Activated naive CD4-positive, alpha-beta T cell treated with anti-CD3 and anti-CD28 coated beads, Interleukin-2, amount 10 ng/mL, durations not matched to agents 7 days and 5 days (primary cell): Measurements from ENCODE around the gene RXRA.

Source experiments
- CTCF ChIA-PET: fragments of 350-600 bp; sonication (Branson Sonifier 250); formaldehyde crosslinking; loops from one replicate; lab custom pipeline; 2021; ENCODE audit warnings: antibody characterized with exemption; lab: Charles Lee
- DNase-seq: peaks from one replicate; pipeline ENCODE4 v3.0.0-alpha.2; 2020
- H3K27ac Mint-ChIP-seq: one replicate; pipeline ENCODE4 v1.8.0; 2021; ENCODE audit warnings: mild to moderate bottlenecking, moderate library complexity, mixed read lengths
- H3K27me3 Mint-ChIP-seq: one replicate; pipeline ENCODE4 v1.8.0; 2021; ENCODE audit warnings: mild to moderate bottlenecking, mixed read lengths
- H3K36me3 Mint-ChIP-seq: one replicate; pipeline ENCODE4 v1.8.0; 2021; ENCODE audit warnings: mixed read lengths
- H3K4me1 Mint-ChIP-seq: one replicate; pipeline ENCODE4 v1.8.0; 2021; ENCODE audit warnings: mixed read lengths
- H3K4me3 Mint-ChIP-seq: one replicate; pipeline ENCODE4 v1.8.0; 2021; ENCODE audit warnings: mild to moderate bottlenecking, moderate library complexity, mixed read lengths
- H3K9me3 Mint-ChIP-seq: one replicate; pipeline ENCODE4 v1.8.0; 2021; ENCODE audit warnings: mixed read lengths

RXRA gene

GRCh38 chr9:134476942-134477335 lies 150.7 kb downstream of the RXRA start:
- Mint-ChIP-seq H3K4me1 (peaks cover 4% of the 10 kb centered on the region), H3K4me3 (no peak overlapping the region), H3K36me3 (no peaks in the 10 kb centered on the region), H3K27me3 (no peaks in the 10 kb centered on the region), H3K27ac (no peak overlapping the region), H3K9me3 (no peaks in the 10 kb centered on the region)
- CTCF ChIA-PET = no interaction called here
- no peak for DNase-seq

GRCh38 chr9:134477342-134477925 lies 151.2 kb downstream of the RXRA start:
- H3K27ac Mint-ChIP-seq = no peak overlapping the region
- no peak overlapping the region for H3K4me3 Mint-ChIP-seq
- H3K36me3 Mint-ChIP-seq = no peaks in the 10 kb centered on the region
- H3K4me1 Mint-ChIP-seq = peaks cover 4% of the 10 kb centered on the region
- H3K27me3 Mint-ChIP-seq = no peaks in the 10 kb centered on the region
- DNase-seq = no peak
- CTCF ChIA-PET = no interaction called here
- H3K9me3 Mint-ChIP-seq = no peaks in the 10 kb centered on the region

DNA sequence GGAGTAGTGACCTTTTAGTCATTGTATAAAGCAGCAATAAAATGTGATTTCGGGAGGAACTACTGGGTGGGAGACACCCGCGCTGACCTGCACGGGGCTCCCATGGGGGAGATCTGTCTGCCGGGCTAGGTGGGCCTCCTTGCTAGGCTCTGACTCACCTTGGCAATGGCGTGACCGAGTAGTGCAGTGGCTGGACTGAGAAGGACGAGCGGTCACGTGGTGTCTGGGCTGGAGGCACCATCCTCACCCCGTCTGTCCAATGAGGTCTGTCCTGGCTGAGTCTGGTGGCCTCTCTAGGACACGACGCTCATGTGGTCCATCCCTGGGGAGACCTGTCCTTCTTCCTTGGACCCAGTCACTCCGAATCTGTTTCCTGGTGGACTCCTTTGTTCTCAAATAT lies 151.7 kb downstream of the RXRA start:
- Mint-ChIP-seq H3K27me3 (no peaks in the 10 kb centered on the region), H3K27ac (no peak overlapping the region), H3K9me3 (no peaks in the 10 kb centered on the region), H3K36me3 (no peaks in the 10 kb centered on the region), H3K4me3 (no peak overlapping the region), H3K4me1 (peaks cover 4% of the 10 kb centered on the region)
- CTCF ChIA-PET = no interaction called here
- no peak for DNase-seq

- Mint-ChIP-seq H3K4me3 (no peak overlapping the region), H3K27ac (no peak overlapping the region), H3K36me3 (no peaks in the 10 kb centered on the region), H3K27me3 (no peaks in the 10 kb centered on the region), H3K9me3 (no peaks in the 10 kb centered on the region), H3K4me1 (no peaks in the 10 kb centered on the region)
- CTCF ChIA-PET = no interaction called here
- no peak for DNase-seq
Measured at GRCh38 chr9:134481762-134482161, 155.5 kb downstream of the RXRA start.

DNA sequence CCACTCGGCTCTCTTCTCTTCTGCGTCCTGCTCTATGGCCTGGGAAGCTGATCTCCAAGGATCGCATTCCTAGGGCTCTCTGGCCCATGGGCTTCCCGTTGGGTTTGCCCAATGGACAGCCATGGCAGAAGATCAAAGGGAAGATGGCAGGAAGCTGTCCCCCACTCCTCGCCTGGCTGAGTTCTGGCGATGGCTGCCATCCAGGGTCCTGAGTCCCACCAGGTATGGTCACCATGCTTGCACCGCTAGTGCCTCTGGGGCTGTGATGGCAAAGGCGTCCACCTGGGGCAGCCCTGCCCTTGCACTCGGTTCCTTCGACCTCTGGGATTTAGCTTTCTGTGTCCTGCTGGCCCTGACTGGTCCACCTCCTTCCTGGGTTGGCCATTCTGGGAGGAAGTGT lies 156.0 kb downstream of the RXRA start:
- Mint-ChIP-seq H3K36me3 (no peaks in the 10 kb centered on the region), H3K4me1 (no peaks in the 10 kb centered on the region), H3K27me3 (no peaks in the 10 kb centered on the region), H3K27ac (no peak overlapping the region), H3K9me3 (no peaks in the 10 kb centered on the region), H3K4me3 (no peak overlapping the region)
- CTCF ChIA-PET = no interaction called here
- no peak for DNase-seq

GRCh38 chr9:134483361-134484184 lies 157.3 kb downstream of the RXRA start:
- no peak overlapping the region for H3K27ac Mint-ChIP-seq
- no peaks in the 10 kb centered on the region for H3K4me1 Mint-ChIP-seq

GRCh38 chr9:134484479-134484878 lies 158.2 kb downstream of the RXRA start:
- CTCF ChIA-PET = no interaction called here
- DNase-seq = peak; percentile 15
- H3K4me1 Mint-ChIP-seq = no peaks in the 10 kb centered on the region

More at GRCh38 chr9:134483361-134484184, 157.3 kb downstream of the RXRA start:
- peak; percentile 13 for DNase-seq
- Mint-ChIP-seq H3K9me3 (no peaks in the 10 kb centered on the region), H3K36me3 (no peaks in the 10 kb centered on the region), H3K27me3 (peaks cover 4% of the 10 kb centered on the region), H3K4me3 (no peak overlapping the region)
- CTCF ChIA-PET = no interaction called here

GRCh38 chr9:134485653-134486052 lies 159.4 kb downstream of the RXRA start:
- H3K27ac Mint-ChIP-seq = no peak overlapping the region
- no peaks in the 10 kb centered on the region for H3K36me3 Mint-ChIP-seq
- H3K9me3 Mint-ChIP-seq = no peaks in the 10 kb centered on the region
- no peak overlapping the region for H3K4me3 Mint-ChIP-seq
- H3K4me1 Mint-ChIP-seq = no peaks in the 10 kb centered on the region
- CTCF ChIA-PET = no interaction called here
- H3K27me3 Mint-ChIP-seq = peaks cover 4% of the 10 kb centered on the region
- no peak for DNase-seq

More at GRCh38 chr9:134484479-134484878, 158.2 kb downstream of the RXRA start:
- H3K27ac Mint-ChIP-seq = no peak overlapping the region
- H3K4me3 Mint-ChIP-seq = no peak overlapping the region
- peaks cover 4% of the 10 kb centered on the region for H3K27me3 Mint-ChIP-seq
- H3K9me3 Mint-ChIP-seq = no peaks in the 10 kb centered on the region
- H3K36me3 Mint-ChIP-seq = no peaks in the 10 kb centered on the region

DNA sequence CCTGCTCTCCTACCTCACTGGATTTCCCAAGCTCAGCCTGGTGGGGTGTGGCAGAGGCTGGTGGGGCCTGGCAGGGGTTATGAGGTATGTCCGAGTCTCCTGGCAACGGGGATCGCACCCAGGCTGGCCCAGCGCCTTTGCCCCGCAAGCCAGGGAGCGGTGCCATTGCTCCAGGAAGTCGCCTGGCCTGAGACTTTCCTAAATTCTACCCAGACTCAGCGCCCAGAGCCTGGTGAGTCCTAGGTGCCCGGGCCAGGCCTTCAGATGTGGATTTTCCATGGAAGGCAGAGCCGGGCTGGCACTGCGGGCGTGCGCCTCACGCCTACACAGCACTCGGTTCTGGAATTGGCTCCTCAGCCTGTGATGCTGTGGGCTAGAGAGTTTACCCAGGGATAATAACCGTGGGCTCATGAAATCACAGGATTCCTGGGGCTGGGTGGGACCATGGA lies 159.9 kb downstream of the RXRA start:
- DNase-seq = peak; percentile 13
- peaks cover 4% of the 10 kb centered on the region for H3K27me3 Mint-ChIP-seq
- no peak overlapping the region for H3K27ac Mint-ChIP-seq
- H3K4me3 Mint-ChIP-seq = no peak overlapping the region
- H3K9me3 Mint-ChIP-seq = no peaks in the 10 kb centered on the region
- CTCF ChIA-PET = no interaction called here
- H3K4me1 Mint-ChIP-seq = no peaks in the 10 kb centered on the region
- H3K36me3 Mint-ChIP-seq = no peaks in the 10 kb centered on the region

- DNase-seq = peak; percentile 17
- Mint-ChIP-seq H3K27ac (no peak overlapping the region), H3K4me1 (no peaks in the 10 kb centered on the region), H3K36me3 (no peaks in the 10 kb centered on the region), H3K9me3 (no peaks in the 10 kb centered on the region), H3K4me3 (no peak overlapping the region), H3K27me3 (peaks cover 4% of the 10 kb centered on the region)
- CTCF ChIA-PET = no interaction called here
Measured at GRCh38 chr9:134486596-134486995, 160.3 kb downstream of the RXRA start.
